GM19468 (cell line): ENCODE results near the gene PAPPA.

Experiments used
- ATAC-seq: cut with Tn5 transposase; IDR thresholded peaks from one replicate; pipeline ENCODE4 v1.9.1; 2021; ENCODE audit warnings: mild to moderate bottlenecking, moderate library complexity, moderate number of reproducible peaks; ENCODE audit not compliant: unreplicated experiment; ENCODE audit errors: extremely low read depth

Gene PAPPA

DNA sequence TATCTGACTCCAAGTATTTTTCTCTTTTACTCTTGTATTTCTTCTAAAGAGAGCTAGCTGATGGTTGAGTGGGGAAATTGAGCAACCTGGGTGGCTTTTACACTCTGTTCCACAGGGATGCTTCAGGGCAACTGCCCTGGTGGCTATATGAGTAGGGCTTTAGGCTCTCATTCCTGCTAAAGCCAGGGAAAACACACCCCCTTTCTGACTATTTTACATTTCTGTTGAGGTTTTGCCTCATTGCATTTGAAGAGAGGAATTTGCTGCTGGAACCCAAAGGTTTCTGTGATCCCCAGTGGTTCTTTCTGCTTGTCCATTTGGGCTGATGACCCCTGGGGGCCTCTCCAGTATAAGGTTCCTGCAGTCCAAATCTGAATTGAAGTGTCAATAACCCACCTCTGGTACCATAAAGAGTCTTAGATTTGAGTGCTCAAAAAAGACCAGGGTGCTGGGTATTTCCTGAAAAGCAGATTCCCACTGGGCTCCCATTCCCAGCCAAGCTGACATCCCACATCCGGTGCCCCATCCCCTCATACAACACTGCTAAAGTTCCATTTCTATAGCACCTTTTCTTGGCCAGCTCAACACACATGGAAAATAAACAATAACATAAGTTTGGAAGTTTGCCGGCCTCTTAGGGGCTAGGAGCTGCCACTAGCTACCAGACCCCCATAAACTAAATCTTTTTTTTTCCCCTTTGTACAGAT, 59.5 kb downstream of the PAPPA start:
- ATAC-seq, result no peak

DNA sequence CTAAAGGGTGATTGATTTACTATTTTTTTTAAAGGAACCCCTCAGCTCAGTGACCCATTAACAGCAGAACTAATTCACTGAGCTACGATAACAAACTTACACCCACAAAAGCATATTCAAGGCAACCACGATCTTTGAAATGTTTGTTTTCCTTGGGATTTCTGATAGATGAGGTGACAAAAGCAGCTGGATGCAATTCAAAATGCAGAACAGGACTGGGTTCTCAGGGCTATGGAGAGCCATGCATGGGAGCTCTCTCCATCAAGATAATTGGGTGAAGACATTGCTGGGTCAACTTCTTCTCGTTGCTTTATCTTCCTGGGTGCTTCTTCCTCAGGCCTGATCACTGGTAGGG, 60.1 kb downstream of the PAPPA start:
- ATAC-seq, result no peak

DNA sequence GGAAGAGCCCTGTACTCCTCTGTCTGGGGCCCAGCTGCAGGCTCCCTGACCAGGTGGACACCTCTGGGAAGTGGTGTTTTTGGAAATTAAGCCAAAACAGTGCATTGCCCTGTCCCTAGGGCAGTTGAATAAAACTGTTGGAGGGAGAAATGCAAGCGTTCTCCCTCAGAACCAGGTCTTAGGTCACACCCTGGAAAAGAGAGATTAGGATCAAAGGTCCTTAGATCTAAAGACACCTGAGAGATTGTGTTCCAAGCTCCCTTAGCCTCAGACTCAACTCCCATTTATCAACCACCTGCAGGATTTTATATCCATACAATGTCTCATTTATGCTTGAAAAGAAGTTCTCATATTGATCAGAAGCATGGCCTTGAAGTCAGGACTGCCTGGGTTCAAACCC, 64.8 kb downstream of the PAPPA start:
- no peak for ATAC-seq

DNA sequence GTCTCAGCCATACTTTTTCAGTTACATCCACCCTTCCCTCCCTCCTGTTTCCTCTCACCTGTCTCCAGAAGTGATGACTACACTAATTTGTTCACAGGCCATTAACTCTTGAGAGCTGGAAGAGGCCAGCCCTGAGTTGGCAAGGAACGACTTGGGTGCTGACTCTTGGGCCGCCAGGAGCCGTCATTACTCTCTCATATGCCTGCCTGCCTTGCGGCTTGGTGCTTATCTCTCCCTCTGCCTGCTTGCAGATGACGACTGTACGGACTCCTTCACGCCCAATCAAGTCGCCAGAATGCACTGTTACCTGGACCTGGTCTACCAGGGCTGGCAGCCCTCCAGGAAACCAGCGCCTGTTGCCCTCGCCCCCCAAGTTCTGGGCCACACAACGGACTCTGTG, 66.1 kb downstream of the PAPPA start:
- no peak for ATAC-seq

DNA sequence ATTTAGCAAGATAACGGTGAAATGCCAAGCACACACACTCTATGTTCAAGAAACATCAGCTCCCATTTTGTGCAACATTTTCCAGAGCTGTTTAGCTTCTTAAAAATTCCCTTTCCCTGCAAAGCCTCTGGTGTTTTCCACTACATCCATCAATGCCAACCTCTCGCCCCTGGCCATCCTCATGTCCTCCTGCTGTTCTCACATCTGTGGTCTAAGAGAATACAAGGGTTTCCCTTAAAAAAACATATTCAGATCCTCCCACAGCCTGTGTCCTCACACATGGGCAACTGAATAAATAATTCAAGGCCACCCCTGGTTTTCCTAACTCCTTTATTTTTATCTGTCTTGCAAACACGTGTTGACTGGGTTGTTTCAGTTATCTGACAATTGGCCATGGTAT, 70.3 kb downstream of the PAPPA start:
- no peak for ATAC-seq

DNA sequence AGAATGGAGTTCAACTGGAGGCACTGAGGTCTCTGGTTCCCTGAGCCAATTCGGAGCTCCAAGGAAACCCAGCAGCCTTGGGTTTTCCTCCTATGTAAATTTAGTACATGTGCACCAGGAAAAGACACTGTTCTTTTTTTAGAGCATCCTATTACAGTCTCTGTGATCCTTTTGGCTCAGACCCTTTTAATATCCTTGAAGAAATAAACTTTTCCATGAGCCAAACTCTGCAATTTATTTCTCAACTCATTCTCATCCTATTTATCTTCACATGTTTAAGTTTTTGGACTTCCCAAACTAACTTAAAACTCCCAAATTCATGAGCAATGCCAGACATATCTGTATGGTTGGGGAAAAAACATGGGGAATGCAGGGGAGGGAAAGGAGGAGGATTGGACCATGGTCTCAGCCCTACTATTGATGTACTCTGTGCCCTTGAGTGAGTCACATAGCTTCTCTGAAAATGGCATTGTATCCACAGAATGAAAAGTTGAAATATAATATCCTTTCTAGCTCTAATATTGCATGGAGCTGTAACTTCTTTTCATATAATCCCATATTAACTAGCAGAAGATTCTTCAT, 76.6 kb downstream of the PAPPA start:
- ATAC-seq, result no peak

DNA sequence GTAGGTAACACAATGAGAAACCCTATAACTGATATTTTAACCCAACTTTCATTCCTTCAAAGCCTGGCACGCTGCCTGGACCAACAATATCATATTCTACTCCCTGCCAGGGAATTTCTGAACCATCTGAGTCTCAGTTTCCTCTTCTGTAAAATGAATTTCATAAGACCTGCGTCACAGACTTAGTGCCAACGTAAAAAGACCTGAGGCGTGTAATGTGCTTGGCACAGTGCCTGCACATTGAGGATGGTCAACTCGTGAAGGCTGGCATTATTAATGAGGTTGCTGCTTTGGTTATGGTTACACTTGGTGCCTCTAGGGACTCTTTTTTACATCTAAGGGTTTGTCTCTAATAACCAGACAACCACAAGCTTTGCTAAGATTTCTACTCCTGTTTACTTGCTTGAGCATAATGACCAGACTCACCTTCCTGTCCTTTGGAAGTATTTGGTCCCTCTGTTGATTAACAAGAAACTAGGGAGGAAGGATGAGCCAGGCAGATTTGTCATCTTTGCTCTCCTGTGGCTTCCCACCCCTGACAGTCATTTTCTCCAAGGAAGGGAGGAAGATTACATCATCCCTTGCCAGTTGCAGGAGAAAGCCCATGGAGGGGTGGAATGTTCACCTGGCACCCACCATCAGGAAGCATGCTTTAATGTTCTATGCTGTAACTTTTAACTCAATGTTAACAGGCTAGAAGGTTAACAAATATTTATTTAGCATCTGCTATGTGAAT, 79.0 kb downstream of the PAPPA start:
- no peak for ATAC-seq

DNA sequence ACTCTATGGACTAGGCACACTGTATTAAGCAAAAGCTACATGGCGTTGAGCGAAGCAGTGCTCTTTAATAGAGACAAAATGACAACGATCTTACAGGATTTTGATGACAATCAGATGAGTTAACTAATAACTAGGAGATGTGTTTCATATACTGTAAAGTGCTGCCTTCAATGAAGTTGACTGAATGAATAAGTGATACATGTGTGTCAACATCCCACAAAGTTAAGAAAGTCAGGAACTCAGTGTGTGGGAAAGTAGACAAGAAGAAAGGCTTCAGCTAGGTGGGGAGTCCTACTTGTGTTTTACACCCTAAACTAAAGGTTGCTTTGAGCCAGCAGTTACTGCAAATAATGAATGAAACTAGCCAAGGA, 79.6 kb downstream of the PAPPA start:
- ATAC-seq, result no peak

DNA sequence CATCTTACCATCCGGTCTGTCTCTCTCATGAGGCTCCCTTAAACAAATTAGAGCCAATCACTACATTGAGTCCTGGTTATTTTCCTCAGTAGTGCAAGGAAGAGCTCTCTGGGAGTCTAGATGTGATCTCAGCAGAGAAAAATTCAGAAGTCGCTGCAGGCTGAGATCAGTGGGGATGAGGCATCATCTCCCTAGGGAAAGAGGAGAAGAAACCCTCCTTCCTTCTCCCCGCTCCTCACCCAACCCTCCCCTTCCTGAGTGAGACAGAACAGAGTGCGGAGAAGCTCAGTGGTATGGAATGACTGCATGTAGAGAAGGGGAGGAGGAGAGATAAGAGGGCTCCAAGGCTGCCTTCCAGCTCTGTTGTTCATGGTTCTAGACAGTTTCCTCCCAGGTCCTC, 80.5 kb downstream of the PAPPA start:
- no peak for ATAC-seq

DNA sequence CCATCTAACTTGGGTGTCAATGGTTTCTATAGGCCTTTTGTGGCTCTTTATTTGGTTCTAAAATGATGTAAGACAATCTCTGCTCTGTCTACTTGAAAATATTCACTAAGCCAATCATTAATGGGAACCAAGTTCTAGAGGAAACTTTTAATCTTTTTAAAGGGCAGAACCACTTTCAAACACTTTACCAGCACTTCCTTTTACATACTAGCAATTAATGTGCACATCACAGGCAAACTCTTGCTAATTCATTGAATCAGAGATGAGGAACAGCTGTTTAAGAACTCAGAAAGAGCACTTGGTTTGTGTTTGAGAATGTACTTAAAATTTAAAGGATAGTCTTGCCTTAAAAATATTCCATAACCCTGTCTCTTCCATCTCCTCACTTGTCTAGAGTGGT, 83.4 kb downstream of the PAPPA start:
- ATAC-seq, result no peak

DNA sequence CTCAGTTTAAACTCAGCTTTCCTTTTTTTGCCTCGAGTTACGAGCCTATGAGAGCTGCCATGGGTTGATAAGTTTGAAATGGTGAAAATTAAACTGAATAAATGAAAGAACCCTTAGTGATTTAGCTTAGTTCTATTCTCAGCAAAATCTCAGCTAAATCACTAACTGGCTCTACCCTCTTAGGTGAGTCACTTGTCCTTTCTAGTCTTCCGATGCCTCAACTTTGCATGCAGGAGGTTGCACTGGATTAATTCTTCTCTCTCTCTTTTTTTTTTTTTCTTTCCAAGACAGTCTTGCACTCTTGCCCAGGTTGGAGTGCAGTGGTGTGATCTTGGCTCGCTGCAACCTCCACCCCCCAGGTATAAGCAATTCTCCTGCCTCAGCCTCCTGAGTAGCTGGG, 83.9 kb downstream of the PAPPA start:
- no peak for ATAC-seq

DNA sequence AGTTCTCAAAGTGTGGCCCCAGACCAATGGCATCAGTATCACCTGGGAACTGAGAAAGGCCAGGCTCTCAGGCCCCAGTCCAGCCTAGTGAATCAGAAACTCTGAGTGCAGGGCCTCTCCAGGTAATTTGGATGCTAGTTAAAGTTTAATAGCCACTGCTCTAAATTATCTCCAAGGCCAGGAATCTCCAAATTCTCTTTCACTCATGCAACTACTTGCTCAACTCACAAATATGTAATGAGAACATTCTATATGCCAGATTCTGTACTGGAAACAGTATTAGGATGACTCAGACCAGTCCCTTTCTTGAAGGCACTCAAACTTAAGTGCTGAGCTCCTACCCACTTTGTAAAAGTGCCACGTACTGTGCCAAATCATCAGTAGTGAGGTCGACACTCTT, 84.6 kb downstream of the PAPPA start:
- no peak for ATAC-seq

DNA sequence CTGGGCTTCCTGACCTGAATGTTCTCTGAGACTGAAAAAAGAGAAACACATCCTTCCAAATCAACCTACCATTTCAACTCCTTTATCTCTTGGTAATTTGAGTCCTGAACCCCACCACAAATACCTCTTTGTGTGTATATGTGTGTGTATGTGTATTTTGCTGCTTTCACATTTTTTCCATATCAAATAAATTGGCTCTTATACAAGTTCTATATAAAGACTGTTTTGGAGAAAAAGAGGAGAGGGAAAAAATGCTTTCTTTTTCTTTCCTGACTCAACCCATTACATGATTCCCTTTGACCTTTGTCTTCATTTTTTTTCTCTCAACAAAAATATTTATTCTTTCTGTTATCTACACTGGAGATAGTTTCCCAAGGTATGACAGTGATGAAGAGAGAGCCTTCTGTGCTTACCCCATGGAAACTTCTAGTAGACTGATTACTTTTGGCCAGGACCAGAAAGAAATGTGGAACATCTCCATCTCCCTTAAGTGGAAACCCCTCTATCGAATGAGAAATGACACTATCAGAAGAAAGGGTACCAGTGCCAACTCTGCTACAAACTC, 85.3 kb downstream of the PAPPA start:
- no peak for ATAC-seq

DNA sequence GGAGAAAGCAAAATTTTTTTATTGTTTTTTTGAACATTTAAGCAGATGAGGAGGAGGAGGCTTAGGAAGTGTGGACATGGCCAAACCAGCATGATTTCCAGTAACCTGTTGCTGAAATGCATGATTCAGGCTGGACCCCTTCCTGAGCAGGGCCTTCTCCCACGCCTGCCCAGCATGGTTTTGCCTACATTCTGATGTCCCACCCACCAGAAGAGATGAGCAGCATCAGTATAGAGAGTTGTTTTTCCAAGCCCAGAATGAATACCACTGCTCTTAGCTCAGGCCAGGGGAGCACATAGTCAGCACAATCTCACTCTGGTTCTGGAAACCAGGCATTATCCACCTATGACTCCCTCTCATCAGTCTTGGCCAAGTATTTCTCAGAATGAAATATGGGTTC, 90.1 kb downstream of the PAPPA start:
- no peak for ATAC-seq

DNA sequence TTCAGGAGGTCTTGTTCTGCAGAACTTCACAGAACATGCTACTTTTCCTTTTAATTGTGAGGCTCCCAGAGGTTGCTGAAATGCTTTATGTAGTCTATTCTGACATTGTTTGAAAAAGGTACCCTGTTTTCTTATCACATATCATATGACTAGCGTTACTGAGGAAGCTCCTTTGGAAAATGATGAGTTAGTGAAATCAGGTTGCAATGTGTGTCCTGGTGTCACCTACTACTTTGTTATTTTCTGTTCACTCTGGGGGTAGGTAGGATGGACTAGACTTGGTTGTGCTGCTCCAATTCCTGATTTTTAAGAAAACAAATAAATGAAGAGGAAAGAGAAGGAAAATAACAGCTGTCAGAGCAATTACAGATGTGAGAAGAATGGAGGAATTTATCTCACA, 93.7 kb downstream of the PAPPA start:
- ATAC-seq, result no peak

DNA sequence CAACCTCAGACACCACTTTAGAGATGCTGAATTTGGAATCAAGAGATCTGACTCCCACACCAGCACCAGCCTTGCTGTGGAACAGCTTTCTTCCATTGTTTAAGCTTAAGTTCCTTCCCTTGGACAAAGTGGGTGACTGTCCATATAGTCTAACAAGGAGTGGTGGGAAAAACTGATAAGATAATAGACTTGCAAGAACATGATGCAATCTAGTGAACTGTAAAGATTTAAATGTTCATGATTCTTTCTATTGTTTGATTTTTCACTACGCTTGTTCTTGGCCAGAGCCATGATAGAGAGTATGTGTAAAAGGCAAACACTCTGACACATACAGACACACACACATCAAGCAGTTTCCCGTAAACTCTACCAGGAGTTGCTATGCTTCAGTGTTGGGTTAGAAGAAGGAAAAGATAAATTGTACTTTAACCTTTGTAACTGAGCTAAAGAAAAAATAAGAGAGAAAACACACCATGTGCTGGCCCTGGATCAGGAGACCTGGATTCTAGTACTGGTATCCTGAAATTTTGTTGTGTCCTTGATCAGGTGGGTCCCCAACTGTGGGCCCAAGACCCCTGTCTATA, 94.3 kb downstream of the PAPPA start:
- ATAC-seq, result no peak

DNA sequence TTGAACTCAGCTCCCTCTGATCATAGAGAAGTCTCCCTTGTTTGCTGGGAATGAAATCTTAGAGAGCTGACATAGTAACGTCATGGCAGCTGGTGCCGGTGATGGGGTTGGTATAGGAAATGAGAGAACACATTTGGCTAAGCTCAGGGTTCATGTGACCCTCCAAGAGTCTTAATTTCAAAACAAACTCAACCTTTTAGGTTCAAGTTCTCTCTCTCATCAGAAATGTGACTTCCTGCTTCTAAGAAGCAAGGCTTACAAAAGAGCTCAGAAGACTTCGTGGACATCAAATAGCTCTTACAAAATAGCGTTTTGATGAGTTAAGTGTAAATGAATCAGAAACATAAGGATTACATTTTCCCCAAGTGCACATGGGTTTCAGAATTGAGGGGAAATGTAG, 97.3 kb downstream of the PAPPA start:
- no peak for ATAC-seq

DNA sequence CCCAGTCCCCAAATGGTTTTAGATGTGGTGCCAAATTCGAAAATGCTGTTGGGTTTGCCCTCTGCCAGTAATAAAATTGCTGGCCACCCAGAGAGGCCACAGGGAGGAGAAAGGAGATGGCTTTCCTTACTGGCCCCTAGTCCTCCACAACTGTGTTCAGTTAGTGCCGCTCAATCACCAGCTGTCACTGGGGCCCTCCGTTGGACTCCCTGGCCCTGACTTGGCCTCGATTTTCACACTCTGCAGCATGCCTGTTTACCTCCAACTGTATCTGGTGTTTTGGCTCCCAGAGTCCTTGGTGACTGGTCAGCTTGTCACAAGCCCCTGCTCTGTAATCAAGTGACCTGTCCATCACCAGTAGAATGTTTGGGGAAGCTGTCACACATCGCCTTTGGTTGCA, 97.8 kb downstream of the PAPPA start:
- ATAC-seq, result no peak

DNA sequence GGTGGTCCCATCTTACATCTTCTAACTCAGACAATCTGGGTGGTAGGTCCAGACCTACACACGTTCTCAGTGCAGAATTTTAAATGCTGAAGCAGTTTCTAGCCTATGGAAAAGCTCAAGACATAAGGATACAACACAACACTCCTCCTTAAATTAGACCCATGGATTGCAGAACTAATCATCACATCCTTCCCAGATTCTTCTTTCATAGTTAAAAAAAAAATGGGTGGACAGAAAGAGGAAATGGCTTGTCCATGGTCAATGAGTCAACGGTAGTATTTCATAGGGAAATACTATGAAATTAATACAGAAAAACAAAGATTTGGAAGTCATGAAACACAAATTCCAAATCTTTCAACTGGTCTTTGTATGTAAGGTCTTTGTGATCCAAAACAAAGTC, 106.9 kb downstream of the PAPPA start:
- no peak for ATAC-seq

DNA sequence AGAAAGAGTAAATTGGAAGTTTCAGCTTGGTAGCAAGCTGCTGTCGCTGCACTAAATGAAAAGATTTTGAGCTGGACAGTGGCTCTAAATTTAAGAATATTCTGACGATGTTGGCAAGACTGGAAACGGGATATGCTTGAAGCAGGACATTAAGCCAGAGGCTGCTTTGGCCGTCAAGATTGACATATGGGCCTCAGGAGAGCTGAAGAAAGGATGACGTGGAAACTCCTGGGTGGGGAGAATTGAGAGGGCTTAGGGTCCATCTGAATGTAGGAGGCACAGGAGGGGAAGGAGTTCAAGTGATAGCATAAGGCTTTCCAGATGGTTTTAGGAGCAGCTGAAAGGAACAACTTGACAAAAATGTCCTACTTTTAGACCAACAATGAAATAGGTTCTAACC, 108.9 kb downstream of the PAPPA start:
- no peak for ATAC-seq

DNA sequence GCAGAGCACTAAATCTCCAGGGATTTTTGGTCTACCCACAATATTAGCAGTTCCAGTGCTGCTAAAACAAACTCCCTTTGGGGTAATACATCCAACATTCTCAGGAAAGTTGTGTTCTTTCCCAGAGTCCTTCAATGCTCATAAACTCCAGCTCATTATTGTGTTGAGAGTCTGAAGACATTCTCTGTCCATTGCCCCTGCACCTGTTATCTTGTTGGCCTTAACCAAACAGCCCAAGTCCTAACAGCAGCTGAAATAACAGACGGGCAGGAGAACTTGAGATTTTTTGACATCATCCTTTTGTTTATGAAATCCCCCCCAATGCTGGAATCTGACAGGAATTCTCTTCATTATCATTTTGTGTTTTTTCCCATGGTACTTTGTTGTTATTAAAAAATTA, 110.8 kb downstream of the PAPPA start:
- no peak for ATAC-seq
